ENCODE results near the gene ZDHHC11B. TPM values are rescaled to one million over a fixed set of nuclear protein-coding genes. Genes with fewer than 3 reads are reported as not detected.

The ZDHHC11B gene
- total and polyA plus RNA-seq, 2 donors = 0.71 to 2.2 TPM

GRCh38 chr5:673831-674629 lies 110.5 kb downstream of the ZDHHC11B start:
- H3K4me1 ChIP-seq (ENCODE audit: control insufficient read depth in 2 of 2, insufficient read depth in 2 of 2, low read length in 2 of 2) = peaks cover 0 to 17% of the 10 kb centered on the region in 2 donors
- H3K4me3 ChIP-seq (ENCODE audit: low read length in 2 of 2) = no peak overlapping the region
- WGBS = 79% methylated on average over 27 of the region's 27 CpGs
- no peaks in the 10 kb centered on the region for H3K9me3 ChIP-seq (ENCODE audit: control insufficient read depth in 2 of 2, insufficient read depth in 1 of 2, low read length in 1 of 2)
- H3K27me3 ChIP-seq (ENCODE audit: control insufficient read depth in 2 of 2, insufficient read depth in 1 of 2, low read length in 1 of 2) = peaks cover 2 to 31% of the 10 kb centered on the region in 2 donors
- H3K27ac ChIP-seq (ENCODE audit: low read depth in 1 of 2, low read length in 1 of 2) = no peak overlapping the region
- H3K36me3 ChIP-seq (ENCODE audit: control insufficient read depth in 2 of 2, insufficient read depth in 2 of 2, low read length in 1 of 2) = no peaks in the 10 kb centered on the region
- DNase-seq (ENCODE audit: low read depth in 6 of 9, low spot score in 9 of 9) = no peak

GRCh38 chr5:673161-673830 lies 111.2 kb downstream of the ZDHHC11B start:
- H3K4me3 ChIP-seq (ENCODE audit: low read length in 2 of 2) = no peak overlapping the region
- WGBS = 58% methylated on average over 19 of the region's 19 CpGs
- H3K36me3 ChIP-seq (ENCODE audit: control insufficient read depth in 2 of 2, insufficient read depth in 2 of 2, low read length in 1 of 2) = no peaks in the 10 kb centered on the region
- H3K27ac ChIP-seq (ENCODE audit: low read depth in 1 of 2, low read length in 1 of 2) = no peak overlapping the region
- peaks cover 2 to 31% of the 10 kb centered on the region in 2 donors for H3K27me3 ChIP-seq (ENCODE audit: control insufficient read depth in 2 of 2, insufficient read depth in 1 of 2, low read length in 1 of 2)
- H3K9me3 ChIP-seq (ENCODE audit: control insufficient read depth in 2 of 2, insufficient read depth in 1 of 2, low read length in 1 of 2) = no peaks in the 10 kb centered on the region
- peaks cover 0 to 17% of the 10 kb centered on the region in 2 donors for H3K4me1 ChIP-seq (ENCODE audit: control insufficient read depth in 2 of 2, insufficient read depth in 2 of 2, low read length in 2 of 2)
- no peak for DNase-seq (ENCODE audit: low read depth in 6 of 9, low spot score in 9 of 9)

GRCh38 chr5:672329-673160 lies 112.0 kb downstream of the ZDHHC11B start:
- H3K4me3 ChIP-seq (ENCODE audit: low read length in 2 of 2) = no peak overlapping the region
- H3K36me3 ChIP-seq (ENCODE audit: control insufficient read depth in 2 of 2, insufficient read depth in 2 of 2, low read length in 1 of 2) = no peaks in the 10 kb centered on the region
- H3K4me1 ChIP-seq (ENCODE audit: control insufficient read depth in 2 of 2, insufficient read depth in 2 of 2, low read length in 2 of 2) = peaks cover 0 to 17% of the 10 kb centered on the region in 2 donors
- H3K27me3 ChIP-seq (ENCODE audit: control insufficient read depth in 2 of 2, insufficient read depth in 1 of 2, low read length in 1 of 2) = peaks cover 2 to 31% of the 10 kb centered on the region in 2 donors
- 32% methylated on average over 27 of the region's 27 CpGs for WGBS
- peak in 6 of 9 donors; percentile 21 to 55 (median 30) for DNase-seq (ENCODE audit: low read depth in 6 of 9, low spot score in 9 of 9)
- no peaks in the 10 kb centered on the region for H3K9me3 ChIP-seq (ENCODE audit: control insufficient read depth in 2 of 2, insufficient read depth in 1 of 2, low read length in 1 of 2)
- no peak overlapping the region for H3K27ac ChIP-seq (ENCODE audit: low read depth in 1 of 2, low read length in 1 of 2)

- no peaks in the 10 kb centered on the region for H3K36me3 ChIP-seq (ENCODE audit: control insufficient read depth in 2 of 2, insufficient read depth in 2 of 2, low read length in 1 of 2)
- no peaks in the 10 kb centered on the region for H3K9me3 ChIP-seq (ENCODE audit: control insufficient read depth in 2 of 2, insufficient read depth in 1 of 2, low read length in 1 of 2)
- H3K4me3 ChIP-seq (ENCODE audit: low read length in 2 of 2) = no peak overlapping the region
- H3K27me3 ChIP-seq (ENCODE audit: control insufficient read depth in 2 of 2, insufficient read depth in 1 of 2, low read length in 1 of 2) = peaks cover 2 to 31% of the 10 kb centered on the region in 2 donors
- no peak overlapping the region for H3K27ac ChIP-seq (ENCODE audit: low read depth in 1 of 2, low read length in 1 of 2)
- 43% methylated on average over 27 of the region's 27 CpGs for WGBS
- DNase-seq (ENCODE audit: low read depth in 6 of 9, low spot score in 9 of 9) = peak in 6 of 9 donors; percentile 16 to 68 (median 40)
- H3K4me1 ChIP-seq (ENCODE audit: control insufficient read depth in 2 of 2, insufficient read depth in 2 of 2, low read length in 2 of 2) = peaks cover 0 to 17% of the 10 kb centered on the region in 2 donors
These were observed 112.8 kb downstream of the ZDHHC11B start for GRCh38 chr5:671459-672328.

GRCh38 chr5:670396-671270 lies 113.9 kb downstream of the ZDHHC11B start:
- H3K4me1 ChIP-seq (ENCODE audit: control insufficient read depth in 2 of 2, insufficient read depth in 2 of 2, low read length in 2 of 2) = peaks cover 0 to 17% of the 10 kb centered on the region in 2 donors
- peaks cover 2 to 31% of the 10 kb centered on the region in 2 donors for H3K27me3 ChIP-seq (ENCODE audit: control insufficient read depth in 2 of 2, insufficient read depth in 1 of 2, low read length in 1 of 2)
- H3K36me3 ChIP-seq (ENCODE audit: control insufficient read depth in 2 of 2, insufficient read depth in 2 of 2, low read length in 1 of 2) = peaks cover 0 to 9% of the 10 kb centered on the region in 2 donors
- WGBS = 78% methylated on average over 33 of the region's 33 CpGs
- no peaks in the 10 kb centered on the region for H3K9me3 ChIP-seq (ENCODE audit: control insufficient read depth in 2 of 2, insufficient read depth in 1 of 2, low read length in 1 of 2)
- H3K4me3 ChIP-seq (ENCODE audit: low read length in 2 of 2) = no peak overlapping the region
- DNase-seq (ENCODE audit: low read depth in 6 of 9, low spot score in 9 of 9) = no peak
- H3K27ac ChIP-seq (ENCODE audit: low read depth in 1 of 2, low read length in 1 of 2) = no peak overlapping the region

GRCh38 chr5:669842-670395 lies 114.6 kb downstream of the ZDHHC11B start:
- Histone ChIP-seq H3K4me1 (ENCODE audit: control insufficient read depth in 2 of 2, insufficient read depth in 2 of 2, low read length in 2 of 2) (peaks cover 0 to 17% of the 10 kb centered on the region in 2 donors), H3K4me3 (ENCODE audit: low read length in 2 of 2) (no peak overlapping the region), H3K27me3 (ENCODE audit: control insufficient read depth in 2 of 2, insufficient read depth in 1 of 2, low read length in 1 of 2) (peaks cover 2 to 31% of the 10 kb centered on the region in 2 donors), H3K9me3 (ENCODE audit: control insufficient read depth in 2 of 2, insufficient read depth in 1 of 2, low read length in 1 of 2) (no peaks in the 10 kb centered on the region), H3K27ac (ENCODE audit: low read depth in 1 of 2, low read length in 1 of 2) (no peak overlapping the region), H3K36me3 (ENCODE audit: control insufficient read depth in 2 of 2, insufficient read depth in 2 of 2, low read length in 1 of 2) (peaks cover 0 to 9% of the 10 kb centered on the region in 2 donors)
- no peak for DNase-seq (ENCODE audit: low read depth in 6 of 9, low spot score in 9 of 9)
- WGBS = 89% methylated on average over 22 of the region's 22 CpGs

GRCh38 chr5:669111-669841 lies 115.3 kb downstream of the ZDHHC11B start:
- Histone ChIP-seq H3K4me3 (ENCODE audit: low read length in 2 of 2) (no peak overlapping the region), H3K27me3 (ENCODE audit: control insufficient read depth in 2 of 2, insufficient read depth in 1 of 2, low read length in 1 of 2) (peaks cover 2 to 28% of the 10 kb centered on the region in 2 donors), H3K9me3 (ENCODE audit: control insufficient read depth in 2 of 2, insufficient read depth in 1 of 2, low read length in 1 of 2) (no peaks in the 10 kb centered on the region), H3K4me1 (ENCODE audit: control insufficient read depth in 2 of 2, insufficient read depth in 2 of 2, low read length in 2 of 2) (peaks cover 0 to 17% of the 10 kb centered on the region in 2 donors), H3K36me3 (ENCODE audit: control insufficient read depth in 2 of 2, insufficient read depth in 2 of 2, low read length in 1 of 2) (peaks cover 0 to 12% of the 10 kb centered on the region in 2 donors), H3K27ac (ENCODE audit: low read depth in 1 of 2, low read length in 1 of 2) (no peak overlapping the region)
- 66% methylated on average over 40 of the region's 40 CpGs for WGBS
- peak in 1 of 9 donors; percentile 37 for DNase-seq (ENCODE audit: low read depth in 6 of 9, low spot score in 9 of 9)
